Endodermal cell (in vitro differentiated cells): ENCODE results near the gene PCDHA13. TPM values are rescaled to one million over a fixed set of nuclear protein-coding genes. Genes with fewer than 3 reads are reported as not detected.

Experiments
- DNase-seq: peaks from one replicate; pipeline ENCODE4 v3.0.0-alpha.2; 2017
- H3K27ac ChIP-seq: 2 replicates; pipeline ENCODE4 v1.5.1; 2013; ENCODE audit warnings: mild to moderate bottlenecking, low read depth, low read length, moderate library complexity
- H3K27me3 ChIP-seq: 2 replicates; pipeline ENCODE4 v1.6.1; 2013; ENCODE audit warnings: mild to moderate bottlenecking, low read length, moderate library complexity; ENCODE audit not compliant: insufficient read depth, control insufficient read depth, poor library complexity, severe bottlenecking
- H3K36me3 ChIP-seq: 2 replicates; pipeline ENCODE4 v1.7.0; 2013; ENCODE audit warnings: mild to moderate bottlenecking, low read length, moderate library complexity; ENCODE audit not compliant: control insufficient read depth, insufficient read depth
- H3K4me1 ChIP-seq: one replicate; pipeline ENCODE4 v1.7.0; 2013; ENCODE audit warnings: low read length; ENCODE audit not compliant: control insufficient read depth, insufficient read depth
- H3K4me3 ChIP-seq: 2 replicates; pipeline ENCODE4 v1.5.1; 2013; ENCODE audit warnings: mild to moderate bottlenecking, low read length, moderate library complexity
- H3K9ac ChIP-seq: 2 replicates; pipeline ENCODE4 v1.6.1; 2013; ENCODE audit warnings: mild to moderate bottlenecking, low read length, moderate library complexity; ENCODE audit not compliant: poor library complexity, severe bottlenecking; ENCODE audit errors: extremely low read depth
- H3K9me3 ChIP-seq: 2 replicates; pipeline ENCODE4 v1.6.1; 2013; ENCODE audit warnings: mild to moderate bottlenecking, low read length, moderate library complexity; ENCODE audit not compliant: control insufficient read depth
- H3K27ac Mint-ChIP-seq: 2 replicates; pipeline ENCODE4 v1.8.0; 2020; ENCODE audit warnings: mixed read lengths
- H3K27me3 Mint-ChIP-seq: 2 replicates; pipeline ENCODE4 v1.8.0; 2021; ENCODE audit warnings: mild to moderate bottlenecking, mixed read lengths; ENCODE audit not compliant: insufficient read depth
- H3K36me3 Mint-ChIP-seq: 2 replicates; pipeline ENCODE4 v1.8.0; 2020; ENCODE audit warnings: low read depth, mixed read lengths
- H3K4me1 Mint-ChIP-seq: 2 replicates; pipeline ENCODE4 v1.8.0; 2020; ENCODE audit warnings: mixed read lengths
- H3K4me3 Mint-ChIP-seq: 2 replicates; pipeline ENCODE4 v1.8.0; 2020; ENCODE audit warnings: mild to moderate bottlenecking, moderate library complexity, mixed read lengths
- H3K9me3 Mint-ChIP-seq: 2 replicates; pipeline ENCODE4 v1.8.0; 2020; ENCODE audit warnings: mild to moderate bottlenecking, mixed read lengths
- CTCF ChIP-seq: fragments of 200-600 bp; sonication (generic); conservative IDR thresholded peaks from 2 replicates; pipeline ENCODE4 v1.5.0; 2021; ENCODE audit warnings: antibody characterized with exemption, mild to moderate bottlenecking
- WGBS, 2 experiments: methylation state at CpG; one replicate each; pipeline versions ENCODE4 v1.1.5 to v1.1.7; 2013; ENCODE audit warnings: missing lambda C conversion rate in 2 of 2, mixed read lengths in 1 of 2; ENCODE audit not compliant: insufficient coverage in 1 of 2, insufficient read length in 1 of 2; 5-methylcytosine and 5-hydroxymethylcytosine counted together
- total RNA-seq, 2 donors: library from RNA; stranded (reverse); fragmentation: NEBNext Ultra II Directional in 1 of 2; extraction: Animal tissue kit (Norgen Biotek cat#: 25700) in 1 of 2; gene quantifications; 2 replicates in 1 of 2; 3 replicates in 1 of 2; pipeline ENCODE4 v1.2.1, GENCODE V29; 2021

Gene PCDHA13
- total RNA-seq, 2 donors from 2014 or later = 1.2 to 3.8 TPM

GRCh38 chr5:140862441-140863295, 19.3 kb upstream of the PCDHA13 start:
- H3K4me1 ChIP-seq = no peaks in the 10 kb centered on the region
- no peak overlapping the region for H3K27ac ChIP-seq
- Mint-ChIP-seq H3K4me1 (peaks cover 2% of the 10 kb centered on the region), H3K27ac (no peak overlapping the region), H3K9me3 (peaks cover 35% of the 10 kb centered on the region), H3K36me3 (peaks cover 47% of the 10 kb centered on the region), H3K27me3 (no peaks in the 10 kb centered on the region), H3K4me3 (no peak overlapping the region)
- no peaks in the 10 kb centered on the region for H3K27me3 ChIP-seq
- H3K9me3 ChIP-seq = no peaks in the 10 kb centered on the region
- no peak overlapping the region for H3K9ac ChIP-seq
- no peak overlapping the region for H3K4me3 ChIP-seq
- WGBS, 2 experiments = 96% methylated on average over 70 to 76 of the region's 76 CpGs
- H3K36me3 ChIP-seq = no peaks in the 10 kb centered on the region
- TF ChIP-seq CTCF = no peak
- peak; percentile 42 for DNase-seq

GRCh38 chr5:140868721-140869554, 13.0 kb upstream of the PCDHA13 start, which contains the start of gene PCDHA11:
Gene PCDHA11 (plus strand): TSS chr5:140868957. CDS start chr5:140869104, 147 bp downstream.
- no peaks in the 10 kb centered on the region for H3K27me3 Mint-ChIP-seq
- Histone ChIP-seq H3K4me3 (peak within 1 kb of the TSS; percentile 98), H3K4me1 (no peaks in the 10 kb centered on the region), H3K27me3 (no peaks in the 10 kb centered on the region), H3K9me3 (peaks cover 5% of the 10 kb centered on the region), H3K36me3 (peaks cover 6% of the 10 kb centered on the region), H3K27ac (peak within 1 kb of the TSS; percentile 60), H3K9ac (peak within 1 kb of the TSS; percentile 81)
- H3K4me3 Mint-ChIP-seq = peak within 1 kb of the TSS; percentile 88
- no peaks in the 10 kb centered on the region for H3K4me1 Mint-ChIP-seq
- TF ChIP-seq CTCF = peak; percentile 80
- H3K9me3 Mint-ChIP-seq = peaks cover 17% of the 10 kb centered on the region
- WGBS, 2 experiments = 18 to 36% methylated on average over 13 to 40 of the region's 41 CpGs
- peak within 1 kb of the TSS; percentile 95 for H3K27ac Mint-ChIP-seq
- H3K36me3 Mint-ChIP-seq = peaks cover 30% of the 10 kb centered on the region
- DNase-seq = peak; percentile 79

GRCh38 chr5:140869555-140869886, 12.4 kb upstream of the PCDHA13 start:
- no peak overlapping the region for H3K27ac ChIP-seq
- peak; percentile 81 for TF ChIP-seq CTCF
- peaks cover 5% of the 10 kb centered on the region for H3K9me3 ChIP-seq
- Mint-ChIP-seq H3K27me3 (no peaks in the 10 kb centered on the region), H3K4me1 (peaks cover 4% of the 10 kb centered on the region), H3K27ac (no peak overlapping the region), H3K9me3 (peaks cover 17% of the 10 kb centered on the region), H3K36me3 (peaks cover 28% of the 10 kb centered on the region), H3K4me3 (peak overlapping the region; percentile 88)
- peak overlapping the region; percentile 98 for H3K4me3 ChIP-seq
- H3K27me3 ChIP-seq = no peaks in the 10 kb centered on the region
- H3K36me3 ChIP-seq = peaks cover 6% of the 10 kb centered on the region
- no peak for DNase-seq
- H3K9ac ChIP-seq = peak overlapping the region; percentile 81
- H3K4me1 ChIP-seq = no peaks in the 10 kb centered on the region
- WGBS, 2 experiments = 81 to 96% methylated on average over 4 to 5 of the region's 5 CpGs
